Gastrocnemius medialis (tissue), 4 donors: ENCODE measurements around the gene G6PC1.

Experiments used
- CTCF ChIP-seq, 5 experiments: fragments of 450-650 bp in 3 of 5; fragments of 200-600 bp in 2 of 5; sonication (generic) in 2 of 5; IDR thresholded peaks in 4 of 5; conservative IDR thresholded peaks in 1 of 5; 1 replicate in 4 of 5; 2 replicates in 1 of 5; pipeline ENCODE4 v1.5.1; 2016 to 2019; ENCODE audit warnings: antibody characterized with exemption in 5 of 5, mild to moderate bottlenecking in 3 of 5, moderate library complexity in 3 of 5
- POLR2A ChIP-seq, 2 donors: fragments of 450-650 bp; IDR thresholded peaks; one replicate each; pipeline ENCODE4 v1.6.1; 2017; ENCODE audit warnings: antibody characterized with exemption in 2 of 2, mild to moderate bottlenecking in 2 of 2, moderate library complexity in 2 of 2

- no peak for TF ChIP-seq CTCF (IDR thresholded peaks at IDR 0.05 in 4 of 5, conservative IDR thresholded peaks at IDR 0.05 in 1 of 5)
- TF ChIP-seq POLR2A (IDR thresholded peaks at IDR 0.05): no peak
Measured at GRCh38 chr17:42850954-42851353, 49.6 kb upstream of the G6PC1 start, which contains the start of gene AOC3.
